Panc1 (cell line): ENCODE results near the gene CNOT1. TPM values are rescaled to one million over a fixed set of nuclear protein-coding genes. Genes with fewer than 3 reads are reported as not detected.

Source experiments
- ATAC-seq: fragments of 200-7000 bp; cut with Tn5 transposase; 2 replicates; pipeline ENCODE4 v1.9.1; 2020; ENCODE audit warnings: mild to moderate bottlenecking, moderate library complexity
- BruUV-seq: library from RNA; stranded (reverse); fragments of 400-500 nt; replicated peaks from 2 replicates; lab custom pipeline; 2021; lab: Mats Ljungman, UMichigan
- CTCF ChIA-PET: fragments of 300-600 bp; sonication (Branson Sonifier 250); formaldehyde crosslinking; loops from one replicate; lab custom pipeline; 2022; ENCODE audit warnings: antibody characterized with exemption; lab: Charles Lee
- POLR2A ChIA-PET: fragments of 300-600 bp; sonication (Branson Sonifier 250); formaldehyde crosslinking; loops from one replicate; lab custom pipeline; 2022; ENCODE audit warnings: antibody characterized with exemption; lab: Charles Lee
- DNase-seq: peaks from one replicate; pipeline ENCODE4 v3.0.0-alpha.2; 2010; ENCODE audit warnings: low read depth, low spot score
- H3K27ac ChIP-seq: 2 replicates; pipeline ENCODE4 v1.5.1; 2011; ENCODE audit warnings: mild to moderate bottlenecking, low read length, inconsistent platforms
- H3K27me3 ChIP-seq: fragments of 200-500 bp; sonication (Bioruptor generic); 2 replicates; pipeline ENCODE4 v1.6.0; 2014; ENCODE audit warnings: low read length, inconsistent platforms; ENCODE audit not compliant: control insufficient read depth, insufficient read depth
- H3K36me3 ChIP-seq: fragments of 200-500 bp; sonication (Bioruptor generic); 2 replicates; pipeline ENCODE4 v1.5.1; 2014; ENCODE audit warnings: inconsistent platforms, mild to moderate bottlenecking, low read length, moderate library complexity; ENCODE audit not compliant: control insufficient read depth, insufficient read depth
- H3K4me1 ChIP-seq: 2 replicates; pipeline ENCODE4 v1.5.1; 2011; ENCODE audit warnings: inconsistent platforms, mild to moderate bottlenecking, low read length, moderate library complexity; ENCODE audit not compliant: control insufficient read depth, insufficient read depth
- H3K4me3 ChIP-seq, 2 experiments: 2 replicates each; pipeline ENCODE4 v1.5.1; 2011 to 2012; ENCODE audit warnings: low read depth in 2 of 2, low read length in 2 of 2, mild to moderate bottlenecking in 2 of 2, inconsistent platforms in 1 of 2, moderate library complexity in 1 of 2
- H3K9me3 ChIP-seq: fragments of 200-500 bp; sonication (Bioruptor generic); 2 replicates; pipeline ENCODE4 v1.5.1; 2014; ENCODE audit warnings: low read depth, mild to moderate bottlenecking, inconsistent platforms, low read length, moderate library complexity; ENCODE audit not compliant: control insufficient read depth, insufficient read depth
- POLR2AphosphoS5 ChIP-seq: IDR thresholded peaks from 2 replicates; pipeline ENCODE4 v1.6.1; 2012; ENCODE audit warnings: mild to moderate bottlenecking, low read depth, low read length, moderate library complexity
- SIN3A ChIP-seq: IDR thresholded peaks from 2 replicates; pipeline ENCODE4 v1.6.1; 2012; ENCODE audit warnings: low read depth, mild to moderate bottlenecking, low read length, moderate library complexity, borderline replicate concordance; ENCODE audit not compliant: insufficient read depth
- TCF7L2 ChIP-seq: IDR thresholded peaks from 2 replicates; pipeline ENCODE4 v1.6.1; 2011; ENCODE audit warnings: mild to moderate bottlenecking, low read depth, low read length, inconsistent platforms
- in situ Hi-C: cut with HindIII; loops from 2 replicates; pipeline ENCODE4 v1.10.0; 2016; ENCODE audit warnings: low sequenced_read_pairs, low pct_unique_long_range_greater_than_20kb
- intact Hi-C: fragments of 100-400 bp; cut with micrococcal nuclease; formaldehyde crosslinking; loops from one replicate; pipeline ENCODE4 v1.10.0; 2022; ENCODE audit not compliant: unreplicated experiment
- total RNA-seq: library from RNA; stranded (reverse); gene quantifications from one replicate; pipeline ENCODE4 v1.2.1, GENCODE V29; 2021; ENCODE audit not compliant: unreplicated experiment
- TF ChIP-seq, protein P1 (sequence below): fragments of 450-650 bp; IDR thresholded peaks from 2 replicates; pipeline ENCODE4 v1.5.1; 2017; ENCODE audit warnings: mild to moderate bottlenecking
- TF ChIP-seq, protein P2 (sequence below), 2 experiments: IDR thresholded peaks; 2 replicates each; pipeline ENCODE4 v1.6.1; 2011 to 2012; ENCODE audit warnings: low read depth in 2 of 2, control low read depth in 1 of 2, low read length in 1 of 2, mild to moderate bottlenecking in 1 of 2, moderate library complexity in 1 of 2; ENCODE audit not compliant: insufficient read depth in 1 of 2

The CNOT1 gene
- total RNA-seq, 1 experiment from 2014 or later: 170 TPM

DNA sequence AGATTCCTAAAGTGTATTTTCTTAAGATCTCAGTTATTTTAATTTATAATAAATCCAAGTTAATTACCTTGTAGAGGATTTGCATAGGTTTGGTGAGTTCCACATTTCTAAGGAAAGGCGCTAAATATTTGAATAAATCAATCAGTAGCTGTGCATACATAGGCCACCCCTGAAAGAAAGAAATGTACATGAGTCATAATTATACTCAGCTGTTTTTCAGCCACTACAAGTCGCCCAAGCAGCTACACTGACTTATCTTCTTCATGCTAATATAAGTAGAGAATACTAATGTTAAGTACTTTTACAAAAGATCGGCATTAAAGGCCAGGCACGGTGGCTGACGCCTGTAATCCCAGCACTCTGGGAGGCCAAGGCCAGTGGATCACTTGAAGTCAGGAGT lies 99.4 kb downstream of the CNOT1 start:
- Histone ChIP-seq H3K4me3 (no peak overlapping the region), H3K27ac (no peak overlapping the region), H3K9me3 (no peaks in the 10 kb centered on the region), H3K36me3 (peaks cover 48% of the 10 kb centered on the region), H3K4me1 (no peaks in the 10 kb centered on the region), H3K27me3 (no peaks in the 10 kb centered on the region)
- POLR2A ChIA-PET: no interaction called here
- intact Hi-C loops (no loop called here), in situ Hi-C loops (no loop called here)
- TF ChIP-seq POLR2AphosphoS5: no peak
- TF ChIP-seq, protein P1, sequence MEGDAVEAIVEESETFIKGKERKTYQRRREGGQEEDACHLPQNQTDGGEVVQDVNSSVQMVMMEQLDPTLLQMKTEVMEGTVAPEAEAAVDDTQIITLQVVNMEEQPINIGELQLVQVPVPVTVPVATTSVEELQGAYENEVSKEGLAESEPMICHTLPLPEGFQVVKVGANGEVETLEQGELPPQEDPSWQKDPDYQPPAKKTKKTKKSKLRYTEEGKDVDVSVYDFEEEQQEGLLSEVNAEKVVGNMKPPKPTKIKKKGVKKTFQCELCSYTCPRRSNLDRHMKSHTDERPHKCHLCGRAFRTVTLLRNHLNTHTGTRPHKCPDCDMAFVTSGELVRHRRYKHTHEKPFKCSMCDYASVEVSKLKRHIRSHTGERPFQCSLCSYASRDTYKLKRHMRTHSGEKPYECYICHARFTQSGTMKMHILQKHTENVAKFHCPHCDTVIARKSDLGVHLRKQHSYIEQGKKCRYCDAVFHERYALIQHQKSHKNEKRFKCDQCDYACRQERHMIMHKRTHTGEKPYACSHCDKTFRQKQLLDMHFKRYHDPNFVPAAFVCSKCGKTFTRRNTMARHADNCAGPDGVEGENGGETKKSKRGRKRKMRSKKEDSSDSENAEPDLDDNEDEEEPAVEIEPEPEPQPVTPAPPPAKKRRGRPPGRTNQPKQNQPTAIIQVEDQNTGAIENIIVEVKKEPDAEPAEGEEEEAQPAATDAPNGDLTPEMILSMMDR: no peak
- TF ChIP-seq TCF7L2: no peak
- no peak for TF ChIP-seq SIN3A
- TF ChIP-seq, protein P2, sequence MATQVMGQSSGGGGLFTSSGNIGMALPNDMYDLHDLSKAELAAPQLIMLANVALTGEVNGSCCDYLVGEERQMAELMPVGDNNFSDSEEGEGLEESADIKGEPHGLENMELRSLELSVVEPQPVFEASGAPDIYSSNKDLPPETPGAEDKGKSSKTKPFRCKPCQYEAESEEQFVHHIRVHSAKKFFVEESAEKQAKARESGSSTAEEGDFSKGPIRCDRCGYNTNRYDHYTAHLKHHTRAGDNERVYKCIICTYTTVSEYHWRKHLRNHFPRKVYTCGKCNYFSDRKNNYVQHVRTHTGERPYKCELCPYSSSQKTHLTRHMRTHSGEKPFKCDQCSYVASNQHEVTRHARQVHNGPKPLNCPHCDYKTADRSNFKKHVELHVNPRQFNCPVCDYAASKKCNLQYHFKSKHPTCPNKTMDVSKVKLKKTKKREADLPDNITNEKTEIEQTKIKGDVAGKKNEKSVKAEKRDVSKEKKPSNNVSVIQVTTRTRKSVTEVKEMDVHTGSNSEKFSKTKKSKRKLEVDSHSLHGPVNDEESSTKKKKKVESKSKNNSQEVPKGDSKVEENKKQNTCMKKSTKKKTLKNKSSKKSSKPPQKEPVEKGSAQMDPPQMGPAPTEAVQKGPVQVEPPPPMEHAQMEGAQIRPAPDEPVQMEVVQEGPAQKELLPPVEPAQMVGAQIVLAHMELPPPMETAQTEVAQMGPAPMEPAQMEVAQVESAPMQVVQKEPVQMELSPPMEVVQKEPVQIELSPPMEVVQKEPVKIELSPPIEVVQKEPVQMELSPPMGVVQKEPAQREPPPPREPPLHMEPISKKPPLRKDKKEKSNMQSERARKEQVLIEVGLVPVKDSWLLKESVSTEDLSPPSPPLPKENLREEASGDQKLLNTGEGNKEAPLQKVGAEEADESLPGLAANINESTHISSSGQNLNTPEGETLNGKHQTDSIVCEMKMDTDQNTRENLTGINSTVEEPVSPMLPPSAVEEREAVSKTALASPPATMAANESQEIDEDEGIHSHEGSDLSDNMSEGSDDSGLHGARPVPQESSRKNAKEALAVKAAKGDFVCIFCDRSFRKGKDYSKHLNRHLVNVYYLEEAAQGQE (IDR thresholded peaks at IDR 0.05; ENCODE audit: insufficient read depth in 1 of 2, low read depth in 2 of 2, low read length in 1 of 2): no peak
- BruUV-seq: no TSS peak
- CTCF ChIA-PET: no interaction called here
- DNase-seq (no peak), ATAC-seq (no peak)

DNA sequence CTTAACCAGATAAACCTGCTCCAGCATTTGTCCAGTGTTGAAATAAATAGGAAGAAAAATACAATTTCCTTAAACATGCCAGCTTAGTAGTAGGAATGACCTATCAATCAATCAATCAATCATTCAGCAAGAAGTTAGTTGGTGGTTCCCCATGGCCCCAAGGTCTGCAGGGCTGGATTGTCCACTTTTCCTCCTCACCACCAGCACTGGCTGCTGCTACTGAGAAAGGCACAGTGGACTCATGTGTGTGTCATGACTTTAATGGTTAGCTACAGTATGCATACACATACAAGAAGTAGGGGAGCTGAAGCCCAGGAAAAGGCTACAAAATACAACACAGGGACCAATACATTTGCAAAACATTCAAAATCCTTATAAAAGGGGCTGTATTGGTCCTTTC lies 109.9 kb downstream of the CNOT1 start:
- Histone ChIP-seq H3K9me3 (no peaks in the 10 kb centered on the region), H3K27me3 (no peaks in the 10 kb centered on the region), H3K36me3 (peaks cover 26% of the 10 kb centered on the region), H3K4me3 (no peak overlapping the region), H3K4me1 (peaks cover 6% of the 10 kb centered on the region; the same call in 1 of the 2 replicates), H3K27ac (no peak overlapping the region)
- TF ChIP-seq POLR2AphosphoS5: no peak
- TF ChIP-seq, protein P1: no peak
- TF ChIP-seq TCF7L2: no peak
- no peak for TF ChIP-seq SIN3A
- TF ChIP-seq, protein P2 (IDR thresholded peaks at IDR 0.05; ENCODE audit: insufficient read depth in 1 of 2, low read depth in 2 of 2, low read length in 1 of 2): no peak
- in situ Hi-C loops (no loop called here), intact Hi-C loops (no loop called here)
- CTCF ChIA-PET: no interaction called here
- BruUV-seq: no TSS peak
- DNase-seq (no peak), ATAC-seq (no peak)
- POLR2A ChIA-PET: interaction anchor here (1.1 kb wide), 1 partner anchor 32 kb away, joined by 3 read pairs; no protein-coding TSS in a partner anchor
